A549 (cell line): ENCODE measurements around the gene MTFMT. TPM values are rescaled to one million over a fixed set of nuclear protein-coding genes. Genes with fewer than 3 reads are reported as not detected.

Source experiments
- ATAC-seq, 2 experiments: fragments of 200-7000 bp in 1 of 2; fragments of >200 bp in 1 of 2; cut with Nextera tagmentation in 1 of 2; cut with Tn5 transposase in 1 of 2; 3 replicates each; pipeline versions ENCODE4 v1.8.0 to v1.9.1; 2018 to 2020; ENCODE audit warnings: mild to moderate bottlenecking in 1 of 2, moderate library complexity in 1 of 2
- CTCF ChIA-PET: fragments of 300-600 bp; sonication (Branson Sonifier 250); formaldehyde crosslinking; extraction: SDS; loops from one replicate; lab custom pipeline; 2021; ENCODE audit warnings: antibody characterized with exemption, inconsistent platforms; lab: Yijun Ruan, JAX
- POLR2A ChIA-PET: fragments of 350-600 bp; formaldehyde crosslinking; extraction: SDS; loops from one replicate; lab custom pipeline; 2021; ENCODE audit warnings: antibody characterized with exemption, inconsistent platforms; lab: Yijun Ruan, JAX
- DNase-seq, 2 experiments: peaks; one replicate each; pipeline versions ENCODE4 v3.0.0 to v3.0.0-alpha.2; 2011 to 2016; ENCODE audit warnings: low read depth in 1 of 2, low spot score in 1 of 2
- FAIRE-seq: peaks from 2 replicates; lab custom pipeline; 2011; peaks lifted over from hg19 to GRCh38; lab: Jason Lieb, UNC
- H3K27ac ChIP-seq, 2 experiments: fragments of >200 bp; sonication (Bioruptor Twin); formaldehyde crosslinking; 3 replicates each; pipeline ENCODE4 v1.5.1; 2016 to 2017
- H3K4me1 ChIP-seq: fragments of >200 bp; sonication (Bioruptor Twin); formaldehyde crosslinking; 3 replicates; pipeline ENCODE4 v1.6.1; 2016
- H3K4me2 ChIP-seq: fragments of >200 bp; sonication (Bioruptor Twin); formaldehyde crosslinking; 3 replicates; pipeline ENCODE4 v1.6.1; 2016
- H3K4me3 ChIP-seq: fragments of >200 bp; sonication (Bioruptor Twin); formaldehyde crosslinking; 3 replicates; pipeline ENCODE4 v1.5.1; 2016
- H3K9me3 ChIP-seq: fragments of >200 bp; sonication (Bioruptor Twin); formaldehyde crosslinking; 3 replicates; pipeline ENCODE4 v1.6.1; 2016
- ATOH8 ChIP-seq: fragments of 250-450 bp; sonication (Bioruptor Pico); IDR thresholded peaks from 2 replicates; pipeline ENCODE4 v1.5.0; 2020; ENCODE audit warnings: low read depth, mild to moderate bottlenecking, moderate library complexity
- CBX2 ChIP-seq: fragments of 200-600 bp; sonication (generic); IDR thresholded peaks from 2 replicates; pipeline ENCODE4 v1.6.1; 2016; ENCODE audit warnings: low read depth, mild to moderate bottlenecking, borderline replicate concordance
- CEBPB ChIP-seq, 2 experiments: fragments of >200 bp in 1 of 2; sonication (Bioruptor Twin) in 1 of 2; formaldehyde crosslinking in 1 of 2; IDR thresholded peaks; 2 replicates each; pipeline ENCODE4 v1.6.1; 2012 to 2016
- CHD2 ChIP-seq: fragments of 150-350 bp; IDR thresholded peaks from 2 replicates; pipeline ENCODE4 v1.6.1; 2014; ENCODE audit warnings: low read length; ENCODE audit not compliant: partially characterized antibody
- CTCF ChIP-seq: fragments of >200 bp; sonication (Bioruptor Twin); formaldehyde crosslinking; IDR thresholded peaks from 3 replicates; pipeline ENCODE4 v1.5.1; 2016
- ELK1 ChIP-seq: fragments of 150-350 bp; IDR thresholded peaks from 2 replicates; pipeline ENCODE4 v1.6.1; 2014; ENCODE audit warnings: low read depth, mild to moderate bottlenecking, low read length
- EP300 ChIP-seq, 2 experiments: fragments of >200 bp; sonication (Bioruptor Twin); formaldehyde crosslinking; IDR thresholded peaks; 2 replicates in 1 of 2; 3 replicates in 1 of 2; pipeline ENCODE4 v1.6.1; 2016 to 2017
- FOSB ChIP-seq: fragments of 250-450 bp; sonication (Bioruptor Pico); IDR thresholded peaks from 2 replicates; pipeline ENCODE4 v1.5.0; 2020; ENCODE audit warnings: mild to moderate bottlenecking, moderate library complexity
- FOSL2 ChIP-seq, 2 experiments: fragments of 450-650 bp in 1 of 2; fragments of >200 bp in 1 of 2; sonication (Bioruptor Twin) in 1 of 2; formaldehyde crosslinking; IDR thresholded peaks; 2 replicates each; pipeline versions ENCODE4 v1.5.0 to v1.6.1; 2016 to 2020; ENCODE audit warnings: mild to moderate bottlenecking in 1 of 2, moderate library complexity in 1 of 2
- HDAC2 ChIP-seq: fragments of 200-600 bp; sonication (generic); IDR thresholded peaks from 2 replicates; pipeline ENCODE4 v1.6.1; 2016
- HMGXB4 ChIP-seq: fragments of 250-450 bp; sonication (Bioruptor Pico); IDR thresholded peaks from 2 replicates; pipeline ENCODE4 v1.5.0; 2021; ENCODE audit warnings: mild to moderate bottlenecking, moderate library complexity, borderline replicate concordance
- HOXB5 ChIP-seq: fragments of 250-450 bp; sonication (Bioruptor Pico); IDR thresholded peaks from 2 replicates; pipeline ENCODE4 v1.5.0; 2020; ENCODE audit warnings: mild to moderate bottlenecking, moderate library complexity
- KDM1A ChIP-seq: fragments of 200-600 bp; sonication (generic); IDR thresholded peaks from 2 replicates; pipeline ENCODE4 v1.6.1; 2016; ENCODE audit warnings: low read depth, mild to moderate bottlenecking
- MAX ChIP-seq: IDR thresholded peaks from 2 replicates; pipeline ENCODE4 v1.6.1; 2012
- MAZ ChIP-seq: fragments of 150-350 bp; IDR thresholded peaks from 2 replicates; pipeline ENCODE4 v1.6.1; 2014; ENCODE audit warnings: antibody characterized with exemption, low read depth, low read length, borderline replicate concordance
- NFE2L2 ChIP-seq: fragments of 150-350 bp; conservative IDR thresholded peaks from 2 replicates; pipeline ENCODE4 v1.6.1; 2014; ENCODE audit warnings: low read length
- NR3C1 ChIP-seq: fragments of >200 bp; sonication (Bioruptor Twin); formaldehyde crosslinking; IDR thresholded peaks from 3 replicates; pipeline ENCODE4 v1.6.1; 2017
- RARB ChIP-seq: fragments of 250-450 bp; sonication (Bioruptor Pico); IDR thresholded peaks from 2 replicates; pipeline ENCODE4 v1.8.0; 2021; ENCODE audit warnings: mild to moderate bottlenecking, moderate library complexity
- SREBF2 ChIP-seq: fragments of 450-650 bp; IDR thresholded peaks from 2 replicates; pipeline ENCODE4 v1.6.1; 2014; ENCODE audit warnings: mild to moderate bottlenecking, moderate library complexity
- TFCP2L1 ChIP-seq: fragments of 250-450 bp; sonication (Bioruptor Pico); IDR thresholded peaks from 2 replicates; pipeline ENCODE4 v1.5.0; 2021; ENCODE audit warnings: mild to moderate bottlenecking
- ZNF302 ChIP-seq: fragments of 250-450 bp; sonication (Bioruptor Pico); IDR thresholded peaks from 2 replicates; pipeline ENCODE4 v1.9.0; 2021; ENCODE audit warnings: inconsistent platforms, mild to moderate bottlenecking, moderate library complexity
- ZSCAN20 ChIP-seq: fragments of 250-450 bp; sonication (Bioruptor Pico); IDR thresholded peaks from 2 replicates; pipeline ENCODE4 v1.8.0; 2022; ENCODE audit warnings: mild to moderate bottlenecking, moderate library complexity
- WGBS: methylation state at CpG from one replicate; pipeline ENCODE4 v1.1.6; 2017; ENCODE audit errors: missing lambda C conversion rate; 5-methylcytosine and 5-hydroxymethylcytosine counted together
- polyA plus RNA-seq, 4 experiments: library from polyadenylated mRNA; depleted of rRNA in 3 of 4; stranded (reverse); fragments of >200 nt; fragmentation: RNase III in 1 of 4; extraction: RNeasy Plus Mini Kit Qiagen cat#74134 plus additional on column Dnase treatment in 1 of 4; gene quantifications; 2 replicates in 3 of 4; 3 replicates in 1 of 4; pipeline ENCODE4 v1.2.3, GENCODE V29; 2011 to 2017
- TF ChIP-seq, protein P1 (sequence below): IDR thresholded peaks from 2 replicates; pipeline ENCODE4 v1.6.1; 2012
- TF ChIP-seq, protein P2 (sequence below): fragments of 450-650 bp; IDR thresholded peaks from 2 replicates; pipeline ENCODE4 v1.6.1; 2014; ENCODE audit warnings: antibody characterized with exemption

Gene MTFMT
- polyA plus RNA-seq, 2 of the 4 experiments (the other 2 are of a cell fraction), result 21.4 to 23.4 TPM

DNA sequence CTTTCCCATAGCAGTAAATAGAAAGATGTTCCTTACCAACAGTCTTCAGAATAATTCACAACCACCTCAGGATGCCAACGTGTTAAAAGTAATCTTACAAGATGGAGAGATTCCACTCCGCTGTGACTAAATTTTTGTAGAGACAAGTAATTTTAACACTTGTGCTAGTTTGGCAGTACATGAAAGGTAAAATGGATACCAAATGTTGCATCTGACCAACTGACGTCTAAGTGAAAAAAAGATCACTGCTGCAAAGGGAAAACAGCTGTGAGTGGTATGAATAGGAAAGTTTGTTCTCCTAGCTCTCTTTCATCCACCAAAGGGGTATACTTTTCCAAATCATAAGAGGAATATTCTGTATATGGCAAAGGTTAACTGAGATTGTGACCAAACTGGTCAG is 42.3 kb downstream of the MTFMT start:
- TF ChIP-seq, protein P1, sequence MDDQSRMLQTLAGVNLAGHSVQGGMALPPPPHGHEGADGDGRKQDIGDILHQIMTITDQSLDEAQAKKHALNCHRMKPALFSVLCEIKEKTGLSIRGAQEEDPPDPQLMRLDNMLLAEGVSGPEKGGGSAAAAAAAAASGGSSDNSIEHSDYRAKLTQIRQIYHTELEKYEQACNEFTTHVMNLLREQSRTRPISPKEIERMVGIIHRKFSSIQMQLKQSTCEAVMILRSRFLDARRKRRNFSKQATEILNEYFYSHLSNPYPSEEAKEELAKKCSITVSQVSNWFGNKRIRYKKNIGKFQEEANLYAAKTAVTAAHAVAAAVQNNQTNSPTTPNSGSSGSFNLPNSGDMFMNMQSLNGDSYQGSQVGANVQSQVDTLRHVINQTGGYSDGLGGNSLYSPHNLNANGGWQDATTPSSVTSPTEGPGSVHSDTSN, result no peak
- TF ChIP-seq ELK1, result no peak
- Histone ChIP-seq H3K9me3 (no peaks in the 10 kb centered on the region), H3K27ac (no peak overlapping the region), H3K4me2 (no peak overlapping the region), H3K4me3 (no peak overlapping the region), H3K4me1 (peaks cover 25% of the 10 kb centered on the region)
- no peak for ATAC-seq
- POLR2A ChIA-PET, result no interaction called here
- FAIRE-seq, result no peak
- WGBS, result 75% methylated on average over 3 of the region's 3 CpGs
- no peak for DNase-seq
- CTCF ChIA-PET, result interaction anchor here (0.9 to 2.1 kb wide), 4 partner anchors 47 to 129 kb away, joined by 3 to 5 read pairs (median 4); no protein-coding TSS in a partner anchor

- Histone ChIP-seq H3K9me3 (no peaks in the 10 kb centered on the region), H3K4me3 (no peak overlapping the region), H3K4me2 (peak overlapping the region; percentile 55), H3K27ac (peak overlapping the region in 1 of 2 experiments; percentile 57; a peak in 3 of 6 replicates), H3K4me1 (peaks cover 22% of the 10 kb centered on the region)
- FAIRE-seq, result no peak
- peak in 1 of 2 experiments; percentile 51 for DNase-seq
- 42% methylated on average over 9 of the region's 9 CpGs for WGBS
- CTCF ChIA-PET, result interaction anchor here (1.8 kb wide), 1 partner anchor 93 kb away, joined by 4 read pairs; no protein-coding TSS in a partner anchor
- ATAC-seq, result no peak
- TF ChIP-seq MAZ (no peak), FOSB (CRISPR knock-in tag) (no peak), KDM1A (no peak), MAX (no peak), RARB (CRISPR knock-in tag) (no peak), CTCF (no peak), FOSL2 (IDR thresholded peaks at IDR 0.05) (no peak), FOSL2 (CRISPR knock-in tag; IDR thresholded peaks at IDR 0.05) (no peak), EP300 (IDR thresholded peaks at IDR 0.05) (no peak), ZNF302 (CRISPR knock-in tag) (no peak)
- POLR2A ChIA-PET, result no interaction called here
Observed at GRCh38 chr15:64985366-64986033, 43.9 kb downstream of the MTFMT start.

DNA sequence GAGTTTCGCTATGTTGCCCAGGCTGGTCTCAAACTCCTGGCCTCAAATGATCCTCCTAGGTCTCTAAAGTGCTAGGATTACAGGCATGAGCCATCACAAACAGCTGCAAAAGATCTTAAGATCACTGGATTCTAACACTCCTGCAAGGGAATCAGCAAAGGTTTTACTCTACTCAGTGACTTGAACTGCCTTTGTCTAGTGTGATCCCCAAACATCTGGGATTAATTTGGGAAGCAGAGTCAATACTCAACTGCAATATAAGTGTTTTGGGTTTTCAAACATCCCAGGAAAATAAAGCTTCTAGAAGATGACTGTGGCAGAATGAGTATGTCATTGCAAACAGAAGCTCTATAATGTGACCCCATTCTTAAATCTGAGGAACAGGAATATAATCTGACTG is 47.0 kb downstream of the MTFMT start:
- CTCF ChIA-PET, result interaction anchor here (1.3 to 1.4 kb wide), 2 partner anchors 172 to 255 kb away, joined by 3 to 4 read pairs; no protein-coding TSS in a partner anchor
- no peak overlapping the region for H3K4me2 ChIP-seq
- no peak for TF ChIP-seq HMGXB4 (CRISPR knock-in tag)
- no peak for TF ChIP-seq ZNF302 (CRISPR knock-in tag)
- TF ChIP-seq NR3C1, result no peak
- no peak for TF ChIP-seq ATOH8 (CRISPR knock-in tag)
- TF ChIP-seq ZSCAN20 (CRISPR knock-in tag), result no peak
- no peak for TF ChIP-seq CHD2
- TF ChIP-seq, protein P2, sequence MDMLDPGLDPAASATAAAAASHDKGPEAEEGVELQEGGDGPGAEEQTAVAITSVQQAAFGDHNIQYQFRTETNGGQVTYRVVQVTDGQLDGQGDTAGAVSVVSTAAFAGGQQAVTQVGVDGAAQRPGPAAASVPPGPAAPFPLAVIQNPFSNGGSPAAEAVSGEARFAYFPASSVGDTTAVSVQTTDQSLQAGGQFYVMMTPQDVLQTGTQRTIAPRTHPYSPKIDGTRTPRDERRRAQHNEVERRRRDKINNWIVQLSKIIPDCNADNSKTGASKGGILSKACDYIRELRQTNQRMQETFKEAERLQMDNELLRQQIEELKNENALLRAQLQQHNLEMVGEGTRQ, result no peak
- TF ChIP-seq CBX2, result no peak
- no peak for TF ChIP-seq CEBPB (IDR thresholded peaks at IDR 0.05)
- no peak for TF ChIP-seq FOSB (CRISPR knock-in tag)
- no peak for TF ChIP-seq KDM1A
- no peak for TF ChIP-seq HOXB5 (CRISPR knock-in tag)
- TF ChIP-seq SREBF2, result no peak
- no peak for TF ChIP-seq NFE2L2
- no peak for TF ChIP-seq HDAC2
- no peak for TF ChIP-seq MAX
- TF ChIP-seq TFCP2L1 (CRISPR knock-in tag), result no peak

More for the DNA sequence above, 47.0 kb downstream of the MTFMT start:
- POLR2A ChIA-PET, result no interaction called here
- Histone ChIP-seq H3K4me1 (peaks cover 14% of the 10 kb centered on the region), H3K9me3 (no peaks in the 10 kb centered on the region), H3K27ac (no peak overlapping the region), H3K4me3 (no peak overlapping the region)
- ATAC-seq (no peak), FAIRE-seq (no peak), DNase-seq (no peak)
- WGBS, result 96% methylated on average over 1 of the region's 1 CpG
